ENCODE data around the gene PLOD1.
"Not testable (repeated sequence)": the region's sequence is repeated elsewhere in the genome, so short reads cannot be mapped to it uniquely, and the experiment has no call there.

Gene PLOD1

GRCh38 chr1:12005488-12006166, 71.1 kb downstream of the PLOD1 start:
- Histone ChIP-seq H3K9ac (ENCODE audit: low read depth, low read length) (no peak overlapping the region), H3K9me3 (ENCODE audit: control insufficient read depth, insufficient read depth, low read length) (no peaks in the 10 kb centered on the region), H3K36me3 (ENCODE audit: control insufficient read depth, insufficient read depth, low read length) (peaks cover 69% of the 10 kb centered on the region), H3K4me3 (ENCODE audit: low read depth, low read length) (no peak overlapping the region), H3K27me3 (ENCODE audit: control insufficient read depth, insufficient read depth, low read length) (no peaks in the 10 kb centered on the region), H3K4me1 (ENCODE audit: control insufficient read depth, insufficient read depth, low read length) (no peaks in the 10 kb centered on the region)

- H3K4me1 ChIP-seq (ENCODE audit: control insufficient read depth, insufficient read depth, low read length) = no peaks in the 10 kb centered on the region
- H3K27me3 ChIP-seq (ENCODE audit: control insufficient read depth, insufficient read depth, low read length) = no peaks in the 10 kb centered on the region
- no peaks in the 10 kb centered on the region for H3K9me3 ChIP-seq (ENCODE audit: control insufficient read depth, insufficient read depth, low read length)
- no peak overlapping the region for H3K4me3 ChIP-seq (ENCODE audit: low read depth, low read length)
- no peak overlapping the region for H3K9ac ChIP-seq (ENCODE audit: low read depth, low read length)
- H3K36me3 ChIP-seq (ENCODE audit: control insufficient read depth, insufficient read depth, low read length) = peaks cover 75% of the 10 kb centered on the region
These were observed 71.8 kb downstream of the PLOD1 start for GRCh38 chr1:12006167-12006921.

- Histone ChIP-seq H3K36me3 (ENCODE audit: control insufficient read depth, insufficient read depth, low read length) (peaks cover 78% of the 10 kb centered on the region), H3K4me3 (ENCODE audit: low read depth, low read length) (no peak overlapping the region), H3K27me3 (ENCODE audit: control insufficient read depth, insufficient read depth, low read length) (no peaks in the 10 kb centered on the region), H3K9ac (ENCODE audit: low read depth, low read length) (no peak overlapping the region), H3K9me3 (ENCODE audit: control insufficient read depth, insufficient read depth, low read length) (no peaks in the 10 kb centered on the region), H3K4me1 (ENCODE audit: control insufficient read depth, insufficient read depth, low read length) (no peaks in the 10 kb centered on the region)
These were observed 72.7 kb downstream of the PLOD1 start for GRCh38 chr1:12007204-12007603.

GRCh38 chr1:12008355-12008754, 73.8 kb downstream of the PLOD1 start:
- not testable (repeated sequence) for H3K9ac ChIP-seq (ENCODE audit: low read depth, low read length); H3K4me3 ChIP-seq (ENCODE audit: low read depth, low read length); H3K4me1 ChIP-seq (ENCODE audit: control insufficient read depth, insufficient read depth, low read length); H3K9me3 ChIP-seq (ENCODE audit: control insufficient read depth, insufficient read depth, low read length); H3K27me3 ChIP-seq (ENCODE audit: control insufficient read depth, insufficient read depth, low read length)
- peaks cover 71% of the 10 kb centered on the region for H3K36me3 ChIP-seq (ENCODE audit: control insufficient read depth, insufficient read depth, low read length)

- Histone ChIP-seq H3K9me3 (ENCODE audit: control insufficient read depth, insufficient read depth, low read length) (no peaks in the 10 kb centered on the region), H3K4me1 (ENCODE audit: control insufficient read depth, insufficient read depth, low read length) (no peaks in the 10 kb centered on the region), H3K36me3 (ENCODE audit: control insufficient read depth, insufficient read depth, low read length) (peaks cover 62% of the 10 kb centered on the region), H3K27me3 (ENCODE audit: control insufficient read depth, insufficient read depth, low read length) (no peaks in the 10 kb centered on the region), H3K4me3 (ENCODE audit: low read depth, low read length) (no peak overlapping the region), H3K9ac (ENCODE audit: low read depth, low read length) (no peak overlapping the region)
These were observed 74.9 kb downstream of the PLOD1 start for GRCh38 chr1:12009318-12009947.

GRCh38 chr1:12010746-12011570, 76.4 kb downstream of the PLOD1 start:
- Histone ChIP-seq H3K27me3 (ENCODE audit: control insufficient read depth, insufficient read depth, low read length) (no peaks in the 10 kb centered on the region), H3K9me3 (ENCODE audit: control insufficient read depth, insufficient read depth, low read length) (no peaks in the 10 kb centered on the region), H3K4me1 (ENCODE audit: control insufficient read depth, insufficient read depth, low read length) (no peaks in the 10 kb centered on the region), H3K9ac (ENCODE audit: low read depth, low read length) (no peak overlapping the region), H3K36me3 (ENCODE audit: control insufficient read depth, insufficient read depth, low read length) (peaks cover 47% of the 10 kb centered on the region), H3K4me3 (ENCODE audit: low read depth, low read length) (no peak overlapping the region)

GRCh38 chr1:12011998-12012397, 77.5 kb downstream of the PLOD1 start:
- no peak overlapping the region for H3K9ac ChIP-seq (ENCODE audit: low read depth, low read length)
- no peaks in the 10 kb centered on the region for H3K4me1 ChIP-seq (ENCODE audit: control insufficient read depth, insufficient read depth, low read length)
- H3K36me3 ChIP-seq (ENCODE audit: control insufficient read depth, insufficient read depth, low read length) = peaks cover 37% of the 10 kb centered on the region
- no peaks in the 10 kb centered on the region for H3K27me3 ChIP-seq (ENCODE audit: control insufficient read depth, insufficient read depth, low read length)
- no peaks in the 10 kb centered on the region for H3K9me3 ChIP-seq (ENCODE audit: control insufficient read depth, insufficient read depth, low read length)
- H3K4me3 ChIP-seq (ENCODE audit: low read depth, low read length) = no peak overlapping the region

GRCh38 chr1:12012560-12013316, 78.2 kb downstream of the PLOD1 start:
- no peak overlapping the region for H3K9ac ChIP-seq (ENCODE audit: low read depth, low read length)
- no peaks in the 10 kb centered on the region for H3K9me3 ChIP-seq (ENCODE audit: control insufficient read depth, insufficient read depth, low read length)
- no peak overlapping the region for H3K4me3 ChIP-seq (ENCODE audit: low read depth, low read length)
- H3K36me3 ChIP-seq (ENCODE audit: control insufficient read depth, insufficient read depth, low read length) = peaks cover 32% of the 10 kb centered on the region
- H3K4me1 ChIP-seq (ENCODE audit: control insufficient read depth, insufficient read depth, low read length) = no peaks in the 10 kb centered on the region
- H3K27me3 ChIP-seq (ENCODE audit: control insufficient read depth, insufficient read depth, low read length) = no peaks in the 10 kb centered on the region

GRCh38 chr1:12014141-12014991, 79.8 kb downstream of the PLOD1 start:
- H3K4me1 ChIP-seq (ENCODE audit: control insufficient read depth, insufficient read depth, low read length) = no peaks in the 10 kb centered on the region
- H3K36me3 ChIP-seq (ENCODE audit: control insufficient read depth, insufficient read depth, low read length) = peaks cover 27% of the 10 kb centered on the region
- H3K4me3 ChIP-seq (ENCODE audit: low read depth, low read length) = no peak overlapping the region
- no peaks in the 10 kb centered on the region for H3K27me3 ChIP-seq (ENCODE audit: control insufficient read depth, insufficient read depth, low read length)
- no peak overlapping the region for H3K9ac ChIP-seq (ENCODE audit: low read depth, low read length)
- H3K9me3 ChIP-seq (ENCODE audit: control insufficient read depth, insufficient read depth, low read length) = no peaks in the 10 kb centered on the region

GRCh38 chr1:12015001-12015491, 80.5 kb downstream of the PLOD1 start:
- no peaks in the 10 kb centered on the region for H3K4me1 ChIP-seq (ENCODE audit: control insufficient read depth, insufficient read depth, low read length)
- H3K9me3 ChIP-seq (ENCODE audit: control insufficient read depth, insufficient read depth, low read length) = no peaks in the 10 kb centered on the region
- H3K27me3 ChIP-seq (ENCODE audit: control insufficient read depth, insufficient read depth, low read length) = no peaks in the 10 kb centered on the region
- no peak overlapping the region for H3K9ac ChIP-seq (ENCODE audit: low read depth, low read length)
- peaks cover 21% of the 10 kb centered on the region for H3K36me3 ChIP-seq (ENCODE audit: control insufficient read depth, insufficient read depth, low read length)
- H3K4me3 ChIP-seq (ENCODE audit: low read depth, low read length) = no peak overlapping the region

All from iPS-15b (cell line).